Activated gamma-delta T cell treated with anti-CD3 and anti-CD28 coated beads, Interleukin-2, amount 50 U/mL, for 16 hours (primary cell): ENCODE results near the gene PRICKLE1.

Experiments used
- DNase-seq: peaks from one replicate; pipeline ENCODE4 v3.0.0-alpha.2; 2020; ENCODE audit warnings: low read depth

PRICKLE1 gene

GRCh38 chr12:42588524-42589464 is 752 bp downstream of the PRICKLE1 start:
- DNase-seq: no peak

GRCh38 chr12:42587601-42588523 is 1.7 kb downstream of the PRICKLE1 start:
- no peak for DNase-seq

- no peak for DNase-seq
Observed at GRCh38 chr12:42586268-42586667, 3.3 kb downstream of the PRICKLE1 start.

- no peak for DNase-seq
Observed at GRCh38 chr12:42585841-42586216, 3.7 kb downstream of the PRICKLE1 start.

- no peak for DNase-seq
Observed at GRCh38 chr12:42585154-42585840, 4.2 kb downstream of the PRICKLE1 start.

GRCh38 chr12:42584651-42585111 is 4.9 kb downstream of the PRICKLE1 start:
- DNase-seq: no peak

- DNase-seq: no peak
Observed at GRCh38 chr12:42583016-42583415, 6.5 kb downstream of the PRICKLE1 start.

GRCh38 chr12:42582498-42582897 is 7.0 kb downstream of the PRICKLE1 start:
- no peak for DNase-seq

GRCh38 chr12:42582050-42582449 is 7.5 kb downstream of the PRICKLE1 start:
- no peak for DNase-seq

GRCh38 chr12:42576374-42576773 is 13.2 kb downstream of the PRICKLE1 start:
- DNase-seq: no peak

GRCh38 chr12:42575717-42576116 is 13.8 kb downstream of the PRICKLE1 start:
- no peak for DNase-seq

- DNase-seq: no peak
Observed at GRCh38 chr12:42574851-42575266, 14.7 kb downstream of the PRICKLE1 start.

- no peak for DNase-seq
Observed at GRCh38 chr12:42571327-42572009, 18.1 kb downstream of the PRICKLE1 start.

GRCh38 chr12:42570076-42570475 is 19.5 kb downstream of the PRICKLE1 start:
- no peak for DNase-seq

GRCh38 chr12:42568952-42569915 is 20.3 kb downstream of the PRICKLE1 start:
- no peak for DNase-seq

- DNase-seq: no peak
Observed at GRCh38 chr12:42565633-42566032, 23.9 kb downstream of the PRICKLE1 start.

GRCh38 chr12:42564996-42565395 is 24.6 kb downstream of the PRICKLE1 start:
- DNase-seq: no peak

GRCh38 chr12:42564556-42564955 is 25.0 kb downstream of the PRICKLE1 start:
- DNase-seq: no peak

- no peak for DNase-seq
Observed at GRCh38 chr12:42560977-42561376, 28.6 kb downstream of the PRICKLE1 start.

GRCh38 chr12:42557586-42558172 is 31.9 kb downstream of the PRICKLE1 start:
- no peak for DNase-seq
